Activated CD4-positive, alpha-beta T cell treated with anti-CD3 and anti-CD28 coated beads, Interleukin-2, amount 50 U/mL, for 24 hours (primary cell): Measurements from ENCODE around the gene GIMD1.
"Not testable (repeated sequence)": the region's sequence is repeated elsewhere in the genome, so short reads cannot be mapped to it uniquely, and the experiment has no call there.

Source experiments
- DNase-seq, 2 donors: peaks; one replicate each; pipeline ENCODE4 v3.0.0-alpha.2; 2020; ENCODE audit warnings: low read depth in 1 of 2, low spot score in 1 of 2

GIMD1 gene

DNA sequence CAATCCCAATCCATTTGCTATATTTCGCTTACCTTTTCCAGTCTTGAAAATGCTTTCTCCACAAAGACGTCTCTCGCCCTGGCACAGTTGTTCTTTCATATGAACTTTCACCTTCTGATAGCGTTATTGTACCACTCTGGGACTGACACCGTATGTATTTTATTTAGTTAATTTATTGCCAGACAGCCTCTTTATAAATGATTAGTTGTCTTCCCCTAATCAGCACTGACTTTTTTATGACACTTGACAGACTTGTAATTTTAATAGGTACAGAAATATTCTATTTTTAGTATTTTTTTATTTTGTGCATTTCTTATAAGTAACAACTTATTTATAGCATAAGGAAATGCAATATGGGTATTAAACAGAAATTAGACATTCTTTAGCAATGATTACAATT is at the start of gene GIMD1:
Gene GIMD1 (minus strand): TSS at position 101 of the 400 bp plus-strand sequence. CDS start 1,343 bp downstream, outside the sequence.
- no peak for DNase-seq

- no peak for DNase-seq
Measured at GRCh38 chr4:106414366-106414765, 45.8 kb upstream of the GIMD1 start.

GRCh38 chr4:106409901-106410889 is 41.6 kb upstream of the GIMD1 start:
- no peak for DNase-seq

DNA sequence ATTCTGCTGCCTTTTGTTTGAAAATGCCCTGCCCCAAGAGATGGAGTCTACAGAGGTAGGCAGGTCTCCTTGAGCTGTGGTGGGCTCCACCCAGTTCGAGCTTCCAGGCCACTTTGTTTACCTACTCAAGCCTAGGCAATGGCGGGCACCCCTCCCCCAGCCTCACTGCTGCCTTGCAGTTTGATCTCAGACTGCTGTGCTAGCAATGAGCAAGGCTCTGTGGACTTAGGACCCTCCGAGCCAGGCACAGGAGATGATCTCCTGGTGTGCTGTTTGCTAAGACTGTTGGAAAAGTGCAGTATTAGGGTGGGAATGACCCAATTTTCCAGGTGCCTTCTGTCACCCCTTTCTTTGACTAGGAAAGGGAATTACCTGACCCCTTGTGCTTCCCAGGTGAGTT is 39.4 kb upstream of the GIMD1 start:
- not testable (repeated sequence) for DNase-seq

DNA sequence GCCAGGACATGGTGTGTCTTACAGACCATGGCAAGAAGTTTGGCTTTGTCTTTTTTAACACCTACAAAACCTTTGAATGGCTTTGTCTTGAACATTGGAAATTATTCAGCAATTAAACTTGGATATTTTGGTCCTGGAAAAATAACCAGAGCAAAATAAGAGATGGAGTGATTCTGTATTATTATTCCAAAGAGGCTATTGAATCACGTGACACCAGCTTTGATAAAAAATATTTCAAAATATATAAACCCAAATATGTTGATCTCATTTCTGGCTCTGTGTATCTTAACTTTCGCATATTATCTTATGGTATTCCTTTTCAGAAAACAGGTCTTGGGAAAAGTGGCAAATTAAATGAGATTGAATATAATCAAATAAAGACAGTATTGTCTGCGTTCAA is 32.6 kb upstream of the GIMD1 start:
- no peak for DNase-seq

GRCh38 chr4:106398898-106399297 is 30.3 kb upstream of the GIMD1 start:
- not testable (repeated sequence) for DNase-seq

DNA sequence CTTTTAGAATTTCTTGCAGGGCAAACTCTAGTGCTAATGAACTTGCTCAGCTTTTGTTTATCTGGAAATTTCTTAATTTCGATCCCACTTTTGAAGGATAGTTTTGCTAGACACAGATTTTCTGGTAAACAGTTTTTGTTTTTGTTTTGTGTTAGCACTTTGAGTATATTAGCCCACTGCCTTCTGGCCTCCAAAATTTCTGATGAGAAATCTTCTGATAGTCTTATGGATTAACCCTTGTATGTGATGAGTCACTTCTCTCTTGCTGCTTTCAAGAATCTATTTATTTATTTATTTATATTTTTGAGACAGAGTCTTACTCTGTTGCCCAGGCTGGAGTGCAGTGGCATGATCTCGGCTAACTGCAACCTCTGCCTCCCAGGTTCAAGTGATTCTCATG is 27.0 kb upstream of the GIMD1 start:
- DNase-seq, result no peak

GRCh38 chr4:106385853-106386393 is 17.3 kb upstream of the GIMD1 start:
- no peak for DNase-seq

- no peak for DNase-seq
Measured at GRCh38 chr4:106384878-106385277, 16.3 kb upstream of the GIMD1 start.

- DNase-seq, result no peak
Measured at GRCh38 chr4:106380179-106380578, 11.6 kb upstream of the GIMD1 start.

- DNase-seq, result no peak
Measured at GRCh38 chr4:106373026-106373425, 4.4 kb upstream of the GIMD1 start.

- DNase-seq, result no peak
Measured at GRCh38 chr4:106371161-106371560, 2.6 kb upstream of the GIMD1 start.

DNA sequence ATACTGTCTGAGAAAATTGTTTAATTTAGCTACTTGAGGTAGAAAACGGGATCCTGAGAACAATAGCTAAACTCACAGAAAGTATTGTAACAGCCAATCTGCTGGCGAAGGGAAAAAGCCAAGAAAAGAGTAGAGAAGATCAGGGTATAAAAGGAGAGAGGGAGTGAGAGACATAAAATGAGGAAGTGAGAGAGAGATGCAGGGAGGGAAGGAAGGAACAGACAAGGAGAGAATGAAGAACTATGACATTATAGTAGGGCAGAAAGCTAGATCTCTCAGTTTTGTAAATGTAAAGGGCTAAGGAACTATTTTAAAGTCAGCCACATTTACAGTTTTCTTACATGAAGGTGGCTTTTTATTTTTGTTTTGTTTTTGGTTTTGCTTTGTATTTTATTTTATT is 1.6 kb upstream of the GIMD1 start:
- no peak for DNase-seq

DNA sequence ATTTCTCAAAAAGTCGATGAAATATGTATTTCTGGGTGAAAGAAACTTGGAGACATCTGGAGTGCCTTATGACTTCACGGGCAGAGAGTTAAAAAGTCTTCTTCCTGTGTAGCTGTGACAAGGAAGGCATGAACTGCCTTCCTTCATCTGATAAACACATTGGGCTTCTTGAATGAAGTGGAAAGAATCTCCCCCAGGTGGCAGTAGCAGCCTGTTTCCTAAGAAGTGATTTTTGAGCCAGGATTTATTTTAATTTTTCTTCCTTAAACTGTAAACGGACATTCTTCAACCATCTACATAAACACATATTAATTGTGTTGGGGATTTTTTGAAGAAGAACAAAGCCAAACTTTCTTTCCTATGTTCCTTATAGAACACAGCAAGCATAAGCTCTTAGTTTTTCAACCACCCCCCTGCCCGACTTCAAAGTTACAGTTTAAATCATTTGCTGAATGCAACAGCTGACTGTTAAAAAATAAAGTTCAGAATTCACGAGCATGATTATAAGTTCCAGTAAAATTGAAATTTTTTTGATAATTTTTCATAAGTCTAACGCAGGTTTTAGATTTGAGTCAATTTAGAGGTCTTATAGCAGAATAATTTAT is 980 bp upstream of the GIMD1 start:
- no peak for DNase-seq

DNA sequence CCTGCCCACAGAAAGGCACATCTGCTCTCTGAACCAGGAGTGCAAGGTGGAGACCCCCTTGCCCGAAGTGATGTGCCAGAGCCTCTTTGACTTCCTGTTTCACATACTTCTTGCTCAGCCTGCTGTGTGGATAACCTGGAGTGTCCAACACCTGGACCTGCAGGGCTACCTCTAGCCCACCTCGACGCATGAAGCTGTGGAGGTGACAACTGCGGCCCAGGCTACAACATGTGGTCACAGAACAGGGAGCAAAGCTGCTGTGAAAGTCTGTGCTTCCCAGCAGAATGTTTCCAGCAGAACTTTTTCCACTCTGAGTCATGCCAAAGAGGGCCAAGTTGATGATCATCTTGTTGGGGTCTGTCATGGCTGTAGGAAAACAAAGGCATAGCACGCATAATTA is 1.5 kb downstream of the GIMD1 start:
- no peak for DNase-seq

DNA sequence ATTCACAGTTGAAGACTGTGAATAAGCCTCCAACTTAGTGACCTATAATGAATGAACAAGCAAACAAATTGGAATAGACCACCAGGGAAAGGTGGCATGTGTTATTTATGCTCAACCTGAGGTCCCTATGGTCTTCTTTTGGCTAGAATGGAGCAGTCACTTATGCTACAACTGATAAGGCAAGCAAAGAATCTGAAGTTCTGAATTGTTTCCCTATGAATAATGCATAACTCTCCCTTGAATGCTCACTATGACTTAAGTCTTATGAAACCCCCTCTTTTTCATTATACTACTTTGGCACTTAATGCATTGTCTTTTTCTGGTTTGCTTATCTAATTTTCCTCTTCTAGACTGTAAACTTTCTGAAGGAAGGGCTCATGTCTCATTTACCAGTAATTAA is 2.6 kb downstream of the GIMD1 start:
- no peak for DNase-seq

DNA sequence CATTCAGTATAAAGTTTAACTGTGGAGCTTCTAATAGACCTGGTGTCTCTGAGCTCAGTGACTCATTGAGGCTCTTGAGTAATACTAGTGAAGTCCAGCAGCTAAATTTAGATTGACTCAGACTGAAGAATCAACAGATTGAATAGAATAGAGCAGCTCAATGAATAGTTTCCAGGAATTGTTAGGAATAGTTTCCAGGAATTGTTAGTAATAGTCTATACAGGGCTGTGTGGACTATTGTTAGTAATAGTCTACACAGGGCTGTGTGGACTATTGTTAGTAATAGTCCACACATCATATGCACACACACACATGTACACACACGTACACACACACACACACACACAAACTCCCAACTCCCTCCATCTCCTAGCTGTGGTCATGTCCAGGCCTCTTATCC is 3.0 kb downstream of the GIMD1 start:
- no peak for DNase-seq

- DNase-seq, result no peak
Measured at GRCh38 chr4:106364282-106364681, 4.3 kb downstream of the GIMD1 start.

GRCh38 chr4:106362086-106362825 is 6.3 kb downstream of the GIMD1 start:
- DNase-seq, result no peak

GRCh38 chr4:106358899-106359298 is 9.7 kb downstream of the GIMD1 start:
- DNase-seq, result no peak

DNA sequence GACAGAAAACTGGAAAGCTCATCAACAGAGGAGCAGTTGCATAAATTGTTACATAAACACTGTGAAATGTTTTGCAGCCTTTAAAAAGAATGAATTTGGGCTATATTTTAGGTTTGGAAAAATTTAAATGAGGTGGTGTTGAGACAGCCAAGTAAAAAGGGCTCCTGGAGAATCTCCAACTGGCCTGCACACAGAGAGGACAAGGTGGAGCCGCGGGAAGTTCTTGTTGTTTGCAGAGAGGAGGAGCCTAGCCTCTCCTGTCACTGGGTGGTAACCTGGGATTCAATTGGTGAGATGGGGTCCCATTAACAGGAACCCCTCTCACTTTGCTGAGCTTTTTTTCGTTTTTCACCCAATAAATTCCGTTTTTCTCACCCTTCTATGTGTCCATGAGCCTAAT is 13.4 kb downstream of the GIMD1 start:
- DNase-seq, result no peak
